Suprapubic skin (tissue), 4 donors: ENCODE measurements around the gene SNX22.

Source experiments
- EP300 ChIP-seq: sonication (generic); formaldehyde crosslinking; IDR thresholded peaks from one replicate; pipeline ENCODE4 v1.6.1; 2017; ENCODE audit warnings: antibody characterized with exemption
- POLR2AphosphoS5 ChIP-seq, 3 donors: sonication (generic); formaldehyde crosslinking; IDR thresholded peaks; one replicate each; pipeline ENCODE4 v1.6.1; 2017; ENCODE audit warnings: antibody characterized with exemption in 3 of 3
- TF ChIP-seq, protein P1 (sequence below), 2 donors: fragments of 200-600 bp in 1 of 2; fragments of 450-650 bp in 1 of 2; sonication (generic) in 1 of 2; IDR thresholded peaks; one replicate each; pipeline ENCODE4 v1.5.1; 2016 to 2019; ENCODE audit warnings: antibody characterized with exemption in 2 of 2, mild to moderate bottlenecking in 1 of 2, moderate library complexity in 1 of 2

DNA sequence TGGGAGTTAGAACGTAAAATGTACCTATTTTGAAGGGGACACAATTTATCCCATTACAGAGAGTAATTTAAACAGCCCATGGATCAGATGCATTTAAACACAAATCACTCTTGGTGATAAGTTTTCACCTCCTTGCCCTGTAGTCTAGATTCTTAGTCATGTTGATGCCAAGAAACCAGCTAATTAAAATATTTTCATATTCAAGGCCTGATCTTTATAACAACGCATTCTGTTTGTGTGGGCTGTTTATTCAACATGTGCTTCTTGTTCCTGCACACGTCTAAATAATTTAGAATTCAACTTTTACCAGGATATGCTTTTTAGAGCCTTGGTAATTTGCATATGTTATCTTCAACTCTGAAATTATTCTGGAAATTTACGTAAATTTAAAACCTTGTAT, 29.9 kb upstream of the SNX22 start:
- TF ChIP-seq, protein P1, sequence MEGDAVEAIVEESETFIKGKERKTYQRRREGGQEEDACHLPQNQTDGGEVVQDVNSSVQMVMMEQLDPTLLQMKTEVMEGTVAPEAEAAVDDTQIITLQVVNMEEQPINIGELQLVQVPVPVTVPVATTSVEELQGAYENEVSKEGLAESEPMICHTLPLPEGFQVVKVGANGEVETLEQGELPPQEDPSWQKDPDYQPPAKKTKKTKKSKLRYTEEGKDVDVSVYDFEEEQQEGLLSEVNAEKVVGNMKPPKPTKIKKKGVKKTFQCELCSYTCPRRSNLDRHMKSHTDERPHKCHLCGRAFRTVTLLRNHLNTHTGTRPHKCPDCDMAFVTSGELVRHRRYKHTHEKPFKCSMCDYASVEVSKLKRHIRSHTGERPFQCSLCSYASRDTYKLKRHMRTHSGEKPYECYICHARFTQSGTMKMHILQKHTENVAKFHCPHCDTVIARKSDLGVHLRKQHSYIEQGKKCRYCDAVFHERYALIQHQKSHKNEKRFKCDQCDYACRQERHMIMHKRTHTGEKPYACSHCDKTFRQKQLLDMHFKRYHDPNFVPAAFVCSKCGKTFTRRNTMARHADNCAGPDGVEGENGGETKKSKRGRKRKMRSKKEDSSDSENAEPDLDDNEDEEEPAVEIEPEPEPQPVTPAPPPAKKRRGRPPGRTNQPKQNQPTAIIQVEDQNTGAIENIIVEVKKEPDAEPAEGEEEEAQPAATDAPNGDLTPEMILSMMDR (IDR thresholded peaks at IDR 0.05), result no peak
- TF ChIP-seq POLR2AphosphoS5 (IDR thresholded peaks at IDR 0.05), result no peak
- no peak for TF ChIP-seq EP300
